DND-41 (cell line): ENCODE results near the gene MYO1D.

Experiments
- ATAC-seq: fragments of 200-7000 bp; cut with Tn5 transposase; 3 replicates; pipeline ENCODE4 v1.9.1; 2021; ENCODE audit warnings: low read depth; ENCODE audit not compliant: insufficient read depth
- DNase-seq: peaks from one replicate; pipeline ENCODE4 v3.0.0-alpha.2; 2020
- H2AFZ ChIP-seq: 2 replicates; pipeline ENCODE4 v1.6.0; 2012; ENCODE audit warnings: low read depth, low read length
- H3K27ac ChIP-seq: 2 replicates; pipeline ENCODE4 v1.5.1; 2012; ENCODE audit warnings: low read length, inconsistent platforms
- H3K27me3 ChIP-seq: fragments of 200-600 bp; sonication (generic); 2 replicates; pipeline ENCODE4 v1.6.0; 2012; ENCODE audit warnings: low read length, mild to moderate bottlenecking, inconsistent platforms; ENCODE audit not compliant: insufficient read depth, poor library complexity
- H3K36me3 ChIP-seq: 2 replicates; pipeline ENCODE4 v1.5.1; 2012; ENCODE audit warnings: low read length, inconsistent platforms; ENCODE audit not compliant: insufficient read depth
- H3K4me1 ChIP-seq: 2 replicates; pipeline ENCODE4 v1.5.1; 2012; ENCODE audit warnings: mild to moderate bottlenecking, low read length; ENCODE audit not compliant: insufficient read depth
- H3K4me2 ChIP-seq: 2 replicates; pipeline ENCODE4 v1.6.0; 2012; ENCODE audit warnings: mild to moderate bottlenecking, moderate library complexity, low read length, inconsistent platforms; ENCODE audit not compliant: insufficient read depth
- H3K4me3 ChIP-seq, 2 experiments: fragments of 200-600 bp in 1 of 2; shearing (Covaris generic) in 1 of 2; 2 replicates each; pipeline ENCODE4 v1.5.1; 2012 to 2016; ENCODE audit warnings: inconsistent platforms in 2 of 2, low read length in 2 of 2, mild to moderate bottlenecking in 2 of 2, low read depth in 1 of 2, moderate library complexity in 1 of 2
- H3K79me2 ChIP-seq: 2 replicates; pipeline ENCODE4 v1.6.0; 2012; ENCODE audit warnings: low read length, inconsistent platforms; ENCODE audit not compliant: insufficient read depth
- H3K9ac ChIP-seq: 2 replicates; pipeline ENCODE4 v1.6.0; 2012; ENCODE audit warnings: low read depth, mild to moderate bottlenecking, inconsistent platforms, low read length, moderate library complexity
- H3K9me3 ChIP-seq: 2 replicates; pipeline ENCODE4 v1.5.1; 2012; ENCODE audit warnings: low read length, moderate library complexity, mild to moderate bottlenecking, inconsistent platforms; ENCODE audit not compliant: insufficient read depth, severe bottlenecking
- H4K20me1 ChIP-seq: 2 replicates; pipeline ENCODE4 v1.6.0; 2012; ENCODE audit warnings: low read length; ENCODE audit not compliant: insufficient read depth
- EZH2 ChIP-seq: IDR thresholded peaks from 3 replicates; pipeline ENCODE4 v1.6.1; 2012; ENCODE audit warnings: borderline replicate concordance, low read depth, mild to moderate bottlenecking, moderate library complexity, low read length, inconsistent platforms; ENCODE audit not compliant: severe bottlenecking
- TF ChIP-seq, protein P1 (sequence below): IDR thresholded peaks from 2 replicates; pipeline ENCODE4 v1.5.1; 2012; ENCODE audit warnings: borderline replicate concordance, low read length, moderate library complexity, mild to moderate bottlenecking; ENCODE audit not compliant: poor library complexity, severe bottlenecking; ENCODE audit errors: extremely low read depth

MYO1D gene

DNA sequence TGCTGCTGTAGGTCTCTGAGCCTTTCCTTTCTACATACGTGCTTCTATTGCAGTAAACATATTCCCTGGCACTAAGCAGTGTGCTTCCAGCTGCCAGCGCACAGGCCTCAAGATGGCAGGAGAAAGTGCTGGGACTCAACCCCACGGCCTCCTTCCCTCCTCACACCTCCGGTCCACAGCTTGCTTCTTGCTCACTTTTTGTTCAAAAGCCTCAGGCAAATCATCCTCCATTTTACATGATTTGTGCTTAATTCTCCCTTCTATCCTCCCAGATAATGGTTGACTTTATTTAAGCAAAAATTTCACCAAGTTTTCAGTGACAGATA lies 384.7 kb downstream of the MYO1D start:
- Histone ChIP-seq H3K4me3 (no peak overlapping the region), H3K27ac (no peak overlapping the region), H3K4me2 (no peak overlapping the region), H3K36me3 (peaks cover 24% of the 10 kb centered on the region), H3K9ac (no peak overlapping the region), H3K4me1 (peaks cover 22% of the 10 kb centered on the region), H3K79me2 (peaks cover 9% of the 10 kb centered on the region; the same call in 1 of the 2 replicates), H2AFZ (no peak overlapping the region), H3K9me3 (no peaks in the 10 kb centered on the region), H4K20me1 (peaks cover 20% of the 10 kb centered on the region), H3K27me3 (no peaks in the 10 kb centered on the region)
- ATAC-seq: no peak
- TF ChIP-seq EZH2: no peak
- TF ChIP-seq, protein P1, sequence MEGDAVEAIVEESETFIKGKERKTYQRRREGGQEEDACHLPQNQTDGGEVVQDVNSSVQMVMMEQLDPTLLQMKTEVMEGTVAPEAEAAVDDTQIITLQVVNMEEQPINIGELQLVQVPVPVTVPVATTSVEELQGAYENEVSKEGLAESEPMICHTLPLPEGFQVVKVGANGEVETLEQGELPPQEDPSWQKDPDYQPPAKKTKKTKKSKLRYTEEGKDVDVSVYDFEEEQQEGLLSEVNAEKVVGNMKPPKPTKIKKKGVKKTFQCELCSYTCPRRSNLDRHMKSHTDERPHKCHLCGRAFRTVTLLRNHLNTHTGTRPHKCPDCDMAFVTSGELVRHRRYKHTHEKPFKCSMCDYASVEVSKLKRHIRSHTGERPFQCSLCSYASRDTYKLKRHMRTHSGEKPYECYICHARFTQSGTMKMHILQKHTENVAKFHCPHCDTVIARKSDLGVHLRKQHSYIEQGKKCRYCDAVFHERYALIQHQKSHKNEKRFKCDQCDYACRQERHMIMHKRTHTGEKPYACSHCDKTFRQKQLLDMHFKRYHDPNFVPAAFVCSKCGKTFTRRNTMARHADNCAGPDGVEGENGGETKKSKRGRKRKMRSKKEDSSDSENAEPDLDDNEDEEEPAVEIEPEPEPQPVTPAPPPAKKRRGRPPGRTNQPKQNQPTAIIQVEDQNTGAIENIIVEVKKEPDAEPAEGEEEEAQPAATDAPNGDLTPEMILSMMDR: no peak
- DNase-seq: no peak

DNA sequence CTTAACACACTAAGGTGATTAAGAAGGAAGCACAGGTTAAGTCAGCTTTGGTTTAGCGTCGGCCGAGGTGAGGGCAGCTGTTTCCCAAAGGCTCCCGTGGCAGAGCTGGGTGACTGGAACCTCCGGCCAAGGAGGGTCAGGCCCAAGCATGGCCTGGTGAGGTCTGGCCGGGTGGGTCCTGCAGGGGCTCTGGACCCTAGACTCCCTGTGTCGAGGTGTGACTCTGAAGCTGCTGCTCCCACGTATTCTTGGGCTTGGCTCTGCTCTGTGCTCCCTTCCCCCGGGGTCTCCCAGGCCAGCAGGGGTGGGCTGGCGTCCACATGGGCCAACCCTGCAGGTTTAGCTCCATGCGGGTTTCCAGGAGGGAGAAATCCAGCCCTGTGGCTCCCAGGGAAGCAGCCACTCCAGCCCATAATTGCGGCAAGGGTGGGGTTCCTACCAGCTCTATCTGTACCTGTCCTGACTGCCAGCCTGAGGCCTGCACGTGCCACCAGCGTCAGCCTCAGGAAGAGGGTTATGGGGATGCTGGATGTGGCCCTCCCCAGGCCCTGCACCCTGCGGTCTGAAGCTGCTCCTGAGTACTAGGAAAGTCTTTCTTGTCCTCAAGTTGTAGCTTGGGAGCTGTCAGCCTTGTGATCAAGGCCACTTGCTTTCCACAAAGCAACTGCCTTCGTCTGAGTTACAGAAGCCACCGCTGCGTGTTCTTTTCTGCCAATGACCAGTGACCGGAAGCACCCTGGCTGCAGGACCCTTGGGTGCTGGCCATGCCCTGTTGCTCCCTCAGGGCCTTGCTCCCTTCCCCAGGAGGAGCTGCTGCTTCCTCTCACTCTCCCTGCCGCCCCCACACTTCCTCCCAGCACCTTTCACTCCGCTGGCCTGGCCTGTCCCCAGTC lies 385.3 kb downstream of the MYO1D start:
- TF ChIP-seq, protein P1: no peak
- TF ChIP-seq EZH2: no peak
- Histone ChIP-seq H4K20me1 (peaks cover 20% of the 10 kb centered on the region), H3K9me3 (no peaks in the 10 kb centered on the region), H3K79me2 (peaks cover 9% of the 10 kb centered on the region; the same call in 1 of the 2 replicates), H3K36me3 (peaks cover 24% of the 10 kb centered on the region), H3K27me3 (no peaks in the 10 kb centered on the region), H2AFZ (no peak overlapping the region), H3K4me1 (peaks cover 22% of the 10 kb centered on the region), H3K27ac (no peak overlapping the region), H3K9ac (no peak overlapping the region), H3K4me3 (no peak overlapping the region), H3K4me2 (no peak overlapping the region)
- peak; percentile 41; the same call in 2 of the 3 replicates for ATAC-seq
- DNase-seq: no peak

DNA sequence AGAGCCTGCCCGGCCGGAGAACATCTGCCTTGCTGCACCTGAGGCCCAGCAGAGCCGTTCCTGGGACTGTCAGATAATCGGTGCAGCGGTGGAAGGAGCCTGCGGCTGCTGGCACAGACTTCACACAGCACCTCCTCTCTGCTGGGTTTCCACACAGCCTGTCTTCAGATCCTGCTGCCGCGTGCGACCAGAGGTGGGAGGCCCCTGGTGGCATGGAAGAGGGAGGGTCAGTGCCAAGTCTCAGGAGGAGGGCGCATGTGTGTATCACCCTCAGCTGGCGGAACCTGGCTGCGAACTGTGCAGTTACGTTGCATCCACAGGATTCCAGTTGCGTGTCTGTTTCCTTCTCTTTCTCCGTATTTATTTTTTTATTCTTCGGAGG lies 386.8 kb downstream of the MYO1D start:
- Histone ChIP-seq H3K9me3 (no peaks in the 10 kb centered on the region), H3K9ac (no peak overlapping the region), H3K27me3 (no peaks in the 10 kb centered on the region), H2AFZ (no peak overlapping the region), H4K20me1 (peaks cover 20% of the 10 kb centered on the region), H3K4me3 (no peak overlapping the region), H3K4me1 (peaks cover 28% of the 10 kb centered on the region), H3K36me3 (peaks cover 24% of the 10 kb centered on the region), H3K4me2 (no peak overlapping the region), H3K79me2 (peaks cover 9% of the 10 kb centered on the region; the same call in 1 of the 2 replicates), H3K27ac (no peak overlapping the region)
- no peak for ATAC-seq
- TF ChIP-seq, protein P1: no peak
- TF ChIP-seq EZH2: no peak
- no peak for DNase-seq
